Prostate gland (tissue), 2 donors: Measurements from ENCODE around the gene TNIP1. TPM values are rescaled to one million over a fixed set of nuclear protein-coding genes. Genes with fewer than 3 reads are reported as not detected.

Experiments used
- DNase-seq: peaks from one replicate; pipeline ENCODE4 v3.0.0-alpha.2; 2019; ENCODE audit warnings: low spot score
- H3K27ac ChIP-seq, 2 donors: fragments of 200-600 bp; sonication (generic); 2 replicates each; pipeline ENCODE4 v1.5.1; 2017 to 2019
- H3K27me3 ChIP-seq: fragments of 200-600 bp; sonication (generic); replicated peaks from 2 replicates; pipeline ENCODE4 v1.5.1; 2019; ENCODE audit not compliant: insufficient read depth
- H3K36me3 ChIP-seq, 2 donors: fragments of 200-600 bp; sonication (generic); 1 replicate in 1 of 2; 2 replicates in 1 of 2; pipeline versions ENCODE4 v1.5.1 to v1.8.1; 2017 to 2019
- H3K4me1 ChIP-seq: fragments of 200-600 bp; sonication (generic); replicated peaks from 2 replicates; pipeline ENCODE4 v1.5.1; 2019
- H3K4me3 ChIP-seq, 2 donors: fragments of 200-600 bp; sonication (generic); 2 replicates each; pipeline ENCODE4 v1.5.1; 2017 to 2019
- H3K9me3 ChIP-seq: fragments of 200-600 bp; sonication (generic); 2 replicates; pipeline ENCODE4 v1.5.1; 2017
- POLR2A ChIP-seq: fragments of 450-650 bp; IDR thresholded peaks from one replicate; pipeline ENCODE4 v1.6.1; 2016; ENCODE audit warnings: antibody characterized with exemption, mild to moderate bottlenecking
- POLR2AphosphoS5 ChIP-seq: sonication (generic); formaldehyde crosslinking; IDR thresholded peaks from one replicate; pipeline ENCODE4 v1.6.1; 2017; ENCODE audit warnings: antibody characterized with exemption
- WGBS: methylation state at CpG from one replicate; pipeline ENCODE4 v1.1.5; 2018; 5-methylcytosine and 5-hydroxymethylcytosine counted together
- intact Hi-C: fragments of 100-400 bp; cut with DNase I; formaldehyde crosslinking; loops from one replicate; pipeline ENCODE4 v1.14.2; 2022
- total RNA-seq, 2 donors: library from RNA; depleted of rRNA; stranded (reverse); fragments of >200 nt; gene quantifications; one replicate each; pipeline ENCODE4 v1.1.0, GENCODE V29; 2016
- TF ChIP-seq, protein P1 (sequence below), 4 experiments: fragments of 200-600 bp in 2 of 4; fragments of 450-650 bp in 2 of 4; sonication (generic) in 2 of 4; IDR thresholded peaks; 1 replicate in 3 of 4; 2 replicates in 1 of 4; pipeline ENCODE4 v1.5.1; 2016 to 2019; ENCODE audit warnings: antibody characterized with exemption in 4 of 4, mild to moderate bottlenecking in 2 of 4, moderate library complexity in 2 of 4

The TNIP1 gene
- total RNA-seq, 2 donors from 2014 or later = 61.9 to 81.6 TPM

DNA sequence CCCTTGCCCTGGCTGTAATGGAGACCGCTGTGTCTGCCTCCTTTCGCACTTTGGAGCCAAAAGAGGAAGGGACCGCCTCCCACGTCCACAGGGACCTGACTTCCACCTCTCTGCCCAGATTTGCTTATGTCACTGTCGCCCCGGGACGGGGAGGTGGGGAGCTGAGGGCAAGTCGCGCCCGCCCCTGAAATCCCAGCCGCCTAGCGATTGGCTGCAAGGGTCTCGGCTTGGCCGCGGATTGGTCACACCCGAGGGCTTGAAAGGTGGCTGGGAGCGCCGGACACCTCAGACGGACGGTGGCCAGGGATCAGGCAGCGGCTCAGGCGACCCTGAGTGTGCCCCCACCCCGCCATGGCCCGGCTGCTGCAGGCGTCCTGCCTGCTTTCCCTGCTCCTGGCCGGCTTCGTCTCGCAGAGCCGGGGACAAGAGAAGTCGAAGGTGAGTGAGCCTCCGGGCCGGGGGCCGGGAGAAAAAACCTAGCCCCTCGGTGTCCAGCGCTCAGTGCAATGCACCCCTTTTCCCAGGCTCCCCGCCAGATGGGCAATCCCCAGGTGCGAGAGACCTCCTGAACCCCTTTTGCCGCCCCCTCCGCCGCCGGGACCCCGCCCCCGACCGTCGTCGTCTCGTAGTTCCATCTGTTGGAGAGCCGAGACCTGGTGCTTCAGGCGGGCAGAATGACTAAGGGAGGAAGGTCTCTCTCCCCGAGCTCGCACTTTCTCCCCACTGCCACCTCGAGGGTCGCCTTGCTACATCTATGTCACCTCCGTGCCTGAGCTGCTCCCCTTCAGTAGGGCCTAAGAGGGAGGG, 60.3 kb downstream of the TNIP1 start, which contains the start of gene GPX3:
GPX3 (plus strand) TSS at position 288 of the 807 bp plus-strand sequence; CDS start at position 352, 64 bp downstream.
- Histone ChIP-seq H3K27me3 (no peaks in the 10 kb centered on the region), H3K4me1 (peaks cover 20% of the 10 kb centered on the region), H3K4me3 (peak within 1 kb of the TSS; percentile 66 to 69), H3K27ac (peak within 1 kb of the TSS; percentile 84 to 86), H3K36me3 (no peaks in the 10 kb centered on the region), H3K9me3 (no peaks in the 10 kb centered on the region)
- peak; percentile 95 for TF ChIP-seq POLR2AphosphoS5
- TF ChIP-seq, protein P1, sequence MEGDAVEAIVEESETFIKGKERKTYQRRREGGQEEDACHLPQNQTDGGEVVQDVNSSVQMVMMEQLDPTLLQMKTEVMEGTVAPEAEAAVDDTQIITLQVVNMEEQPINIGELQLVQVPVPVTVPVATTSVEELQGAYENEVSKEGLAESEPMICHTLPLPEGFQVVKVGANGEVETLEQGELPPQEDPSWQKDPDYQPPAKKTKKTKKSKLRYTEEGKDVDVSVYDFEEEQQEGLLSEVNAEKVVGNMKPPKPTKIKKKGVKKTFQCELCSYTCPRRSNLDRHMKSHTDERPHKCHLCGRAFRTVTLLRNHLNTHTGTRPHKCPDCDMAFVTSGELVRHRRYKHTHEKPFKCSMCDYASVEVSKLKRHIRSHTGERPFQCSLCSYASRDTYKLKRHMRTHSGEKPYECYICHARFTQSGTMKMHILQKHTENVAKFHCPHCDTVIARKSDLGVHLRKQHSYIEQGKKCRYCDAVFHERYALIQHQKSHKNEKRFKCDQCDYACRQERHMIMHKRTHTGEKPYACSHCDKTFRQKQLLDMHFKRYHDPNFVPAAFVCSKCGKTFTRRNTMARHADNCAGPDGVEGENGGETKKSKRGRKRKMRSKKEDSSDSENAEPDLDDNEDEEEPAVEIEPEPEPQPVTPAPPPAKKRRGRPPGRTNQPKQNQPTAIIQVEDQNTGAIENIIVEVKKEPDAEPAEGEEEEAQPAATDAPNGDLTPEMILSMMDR (IDR thresholded peaks at IDR 0.05) = no peak
- TF ChIP-seq POLR2A = peak; percentile 89
- intact Hi-C loops = no loop called here
- DNase-seq = peak; percentile 93
- 2% methylated on average over 37 of the region's 54 CpGs for WGBS

DNA sequence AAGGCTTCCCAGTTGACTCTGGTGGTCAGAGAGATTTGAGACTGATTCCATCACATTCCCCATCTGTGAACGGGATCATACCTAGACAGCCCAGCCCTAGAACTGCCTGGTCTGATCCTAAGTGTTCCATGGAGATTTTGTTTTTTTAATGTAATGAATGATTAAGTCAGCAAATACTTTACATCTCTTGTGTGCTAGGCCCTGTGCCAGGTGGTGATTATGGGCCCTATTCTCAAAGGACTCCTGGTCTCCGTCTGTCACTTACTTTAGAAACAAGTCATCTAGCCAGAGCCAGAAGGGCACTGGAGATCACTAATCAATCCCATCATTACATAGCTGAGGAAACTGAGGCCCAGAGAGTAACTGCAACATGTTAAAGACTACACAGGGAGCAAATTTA, 61.5 kb downstream of the TNIP1 start:
- Histone ChIP-seq H3K4me3 (no peak overlapping the region), H3K9me3 (no peaks in the 10 kb centered on the region), H3K36me3 (no peaks in the 10 kb centered on the region), H3K27me3 (no peaks in the 10 kb centered on the region), H3K27ac (no peak overlapping the region), H3K4me1 (peaks cover 17% of the 10 kb centered on the region)
- TF ChIP-seq POLR2A = no peak
- TF ChIP-seq, protein P1 (IDR thresholded peaks at IDR 0.05) = no peak
- no peak for TF ChIP-seq POLR2AphosphoS5
- DNase-seq = no peak
- intact Hi-C loops = no loop called here
- 95% methylated on average over 2 of the region's 2 CpGs for WGBS

DNA sequence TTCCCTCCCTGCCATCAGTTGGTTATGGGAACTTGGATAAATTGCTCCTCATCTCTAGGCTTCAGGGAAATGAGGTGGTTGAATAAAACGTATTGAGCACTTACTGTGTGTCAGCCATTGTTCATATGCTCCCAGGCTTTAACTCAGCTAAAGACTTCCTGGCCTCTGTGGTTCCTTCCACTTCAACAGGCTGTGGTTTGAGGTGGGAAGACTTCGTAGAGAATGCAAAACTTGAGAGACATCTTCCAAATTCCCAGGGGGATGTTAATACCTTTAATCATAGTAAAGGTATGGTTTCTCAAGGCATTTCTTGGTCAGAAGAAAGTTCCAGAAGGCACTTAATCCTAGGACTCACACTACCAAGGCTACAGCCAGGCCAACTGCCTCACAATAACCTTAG, 62.0 kb downstream of the TNIP1 start:
- 89% methylated on average over 2 of the region's 2 CpGs for WGBS
- TF ChIP-seq POLR2AphosphoS5 (no peak), POLR2A (no peak)
- TF ChIP-seq, protein P1 (IDR thresholded peaks at IDR 0.05) = no peak
- H3K9me3 ChIP-seq = no peaks in the 10 kb centered on the region
- intact Hi-C loops = no loop called here
- no peak for DNase-seq
- no peaks in the 10 kb centered on the region for H3K36me3 ChIP-seq
- H3K27ac ChIP-seq = no peak overlapping the region
- peaks cover 12% of the 10 kb centered on the region for H3K4me1 ChIP-seq
- H3K4me3 ChIP-seq = no peak overlapping the region
- no peaks in the 10 kb centered on the region for H3K27me3 ChIP-seq

DNA sequence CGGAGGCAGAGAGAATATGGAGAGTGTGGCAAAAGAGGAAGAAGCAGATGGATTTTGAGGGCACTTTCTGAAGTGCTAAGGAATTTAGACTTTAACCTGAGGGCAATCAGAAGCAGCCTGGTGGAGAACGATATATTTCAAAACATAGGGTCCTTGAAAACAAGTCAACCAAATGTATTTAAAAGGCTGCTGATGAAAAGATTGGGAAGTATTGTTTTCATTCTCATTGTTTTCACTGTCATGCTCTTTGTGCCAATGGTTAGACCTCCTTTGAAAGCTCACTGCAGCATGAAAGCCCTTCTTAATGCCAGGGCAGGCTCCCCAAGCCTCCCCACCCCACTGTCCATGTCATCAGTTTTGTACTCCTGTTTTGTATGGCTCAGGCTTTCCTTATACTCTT, 62.9 kb downstream of the TNIP1 start:
- no peak for DNase-seq

More for the DNA sequence above, 62.9 kb downstream of the TNIP1 start:
- H3K27me3 ChIP-seq = no peaks in the 10 kb centered on the region
- intact Hi-C loops = no loop called here
- H3K4me3 ChIP-seq = no peak overlapping the region
- 84% methylated on average over 2 of the region's 2 CpGs for WGBS
- peaks cover 6% of the 10 kb centered on the region for H3K4me1 ChIP-seq
- H3K27ac ChIP-seq = no peak overlapping the region
- no peaks in the 10 kb centered on the region for H3K36me3 ChIP-seq
- no peaks in the 10 kb centered on the region for H3K9me3 ChIP-seq
- TF ChIP-seq POLR2AphosphoS5 (no peak), POLR2A (no peak)
- TF ChIP-seq, protein P1 (IDR thresholded peaks at IDR 0.05) = no peak
